ENCODE data around the gene NAA35. TPM values are rescaled to one million over a fixed set of nuclear protein-coding genes. Genes with fewer than 3 reads are reported as not detected.

NAA35 gene
- total RNA-seq, 1 experiment from 2014 or later, result 34.7 TPM

- TF ChIP-seq AR (CRISPR knock-in tag; IDR thresholded peaks at IDR 0.05) (no peak), AFF4 (CRISPR knock-in tag; IDR thresholded peaks at IDR 0.05; ENCODE audit: borderline replicate concordance) (no peak), GTF2I (CRISPR knock-in tag; conservative IDR thresholded peaks at IDR 0.05) (no peak), JAZF1 (CRISPR knock-in tag; IDR thresholded peaks at IDR 0.05) (no peak)
Measured at GRCh38 chr9:86040861-86041155, 99.9 kb downstream of the NAA35 start (continued).

GRCh38 chr9:86041311-86041741 is 100.4 kb downstream of the NAA35 start:
- H3K4me3 Mint-ChIP-seq, result no peak overlapping the region
- H3K9me3 Mint-ChIP-seq, result no peaks in the 10 kb centered on the region
- ATAC-seq (no peak), DNase-seq (ENCODE audit: low spot score) (no peak)
- peaks cover 1% of the 10 kb centered on the region; the same call in 1 of the 2 replicates for H3K4me1 Mint-ChIP-seq
- H3K36me3 Mint-ChIP-seq, result peaks cover 26% of the 10 kb centered on the region
- no peaks in the 10 kb centered on the region for H3K27me3 Mint-ChIP-seq (ENCODE audit: low read depth)
- no peak for TF ChIP-seq ZNF425 (CRISPR knock-in tag; conservative IDR thresholded peaks at IDR 0.05)
- CTCF ChIA-PET, result no interaction called here
- peak overlapping the region; percentile 8; the same call in 1 of the 2 replicates for H3K27ac Mint-ChIP-seq
- POLR2A ChIA-PET, result no interaction called here

- H3K9me3 Mint-ChIP-seq, result no peaks in the 10 kb centered on the region
- ATAC-seq (no peak), DNase-seq (ENCODE audit: low spot score) (no peak)
- H3K4me1 Mint-ChIP-seq, result 0 out of 2 replicates have a peak, but pooled peaks cover 3% of the 10 kb centered on the region
- no peaks in the 10 kb centered on the region for H3K27me3 Mint-ChIP-seq (ENCODE audit: low read depth)
- CTCF ChIA-PET, result interaction anchor here (1.4 kb wide), 1 partner anchor 160 kb away, joined by 4 read pairs; no protein-coding TSS in a partner anchor
- no peak overlapping the region for H3K27ac Mint-ChIP-seq
- no peak overlapping the region for H3K4me3 Mint-ChIP-seq
- POLR2A ChIA-PET, result no interaction called here
- no peak for TF ChIP-seq FOXK1 (CRISPR knock-in tag; IDR thresholded peaks at IDR 0.05)
- TF ChIP-seq AFF4 (CRISPR knock-in tag; IDR thresholded peaks at IDR 0.05; ENCODE audit: borderline replicate concordance), result no peak
- TF ChIP-seq ZNF232 (CRISPR knock-in tag; IDR thresholded peaks at IDR 0.05), result no peak
- TF ChIP-seq MXD4 (CRISPR knock-in tag; IDR thresholded peaks at IDR 0.05; ENCODE audit: borderline replicate concordance), result no peak
- TF ChIP-seq STAT6 (CRISPR knock-in tag; conservative IDR thresholded peaks at IDR 0.05; ENCODE audit: low read depth), result no peak
- TF ChIP-seq ATF6 (CRISPR knock-in tag; IDR thresholded peaks at IDR 0.05), result no peak
- TF ChIP-seq JUN (CRISPR knock-in tag; IDR thresholded peaks at IDR 0.05), result no peak
- no peak for TF ChIP-seq NFYB (CRISPR knock-in tag; conservative IDR thresholded peaks at IDR 0.05; ENCODE audit: low read depth)
- TF ChIP-seq ATF1 (CRISPR knock-in tag; IDR thresholded peaks at IDR 0.05), result no peak
- peaks cover 19% of the 10 kb centered on the region for H3K36me3 Mint-ChIP-seq
Measured at GRCh38 chr9:86042199-86042978, 101.4 kb downstream of the NAA35 start.

Measured in WTC11 (cell line).